Activated CD8-positive, alpha-beta memory T cell treated with anti-CD3 and anti-CD28 coated beads, Interleukin-2, amount 10 ng/mL, durations not matched to agents 7 days and 5 days (primary cell): Measurements from ENCODE around the gene TMEM91. TPM values are rescaled to one million over a fixed set of nuclear protein-coding genes. Genes with fewer than 3 reads are reported as not detected.

ENCODE experiments used
- ATAC-seq: fragments of 150-1000 bp; cut with Tn5 transposase; one replicate; pipeline ENCODE4 v1.10.0; 2021; ENCODE audit warnings: moderate library complexity
- CTCF ChIA-PET: fragments of 350-600 bp; sonication (Branson Sonifier 250); formaldehyde crosslinking; loops from one replicate; lab custom pipeline; 2021; ENCODE audit warnings: antibody characterized with exemption; lab: Charles Lee
- DNase-seq: peaks from one replicate; pipeline ENCODE4 v3.0.0-alpha.2; 2020
- H3K27ac Mint-ChIP-seq: one replicate; pipeline ENCODE4 v1.8.0; 2021; ENCODE audit warnings: mild to moderate bottlenecking, mixed read lengths
- H3K27me3 Mint-ChIP-seq: one replicate; pipeline ENCODE4 v1.8.0; 2021; ENCODE audit warnings: mixed read lengths
- H3K36me3 Mint-ChIP-seq: one replicate; pipeline ENCODE4 v1.8.0; 2021; ENCODE audit warnings: mild to moderate bottlenecking, mixed read lengths
- H3K4me1 Mint-ChIP-seq: one replicate; pipeline ENCODE4 v1.8.0; 2021; ENCODE audit warnings: mixed read lengths
- H3K4me3 Mint-ChIP-seq: one replicate; pipeline ENCODE4 v1.8.0; 2021; ENCODE audit warnings: mild to moderate bottlenecking, moderate library complexity, mixed read lengths
- H3K9me3 Mint-ChIP-seq: one replicate; pipeline ENCODE4 v1.8.0; 2022; ENCODE audit warnings: low read depth, mixed read lengths
- total RNA-seq, 2 experiments: library from RNA; stranded (reverse); gene quantifications; one replicate each; pipeline ENCODE4 v1.2.3, GENCODE V29; 2021

Gene TMEM91
- 1 to 10 TPM; 4.8 to 6.0 TPM for total RNA-seq

- DNase-seq (no peak), ATAC-seq (peak; percentile 47)
- CTCF ChIA-PET = no interaction called here
- H3K4me3 Mint-ChIP-seq = peak within 1 kb of the TSS; percentile 51
- H3K27me3 Mint-ChIP-seq = no peaks in the 10 kb centered on the region
- H3K9me3 Mint-ChIP-seq = no peaks in the 10 kb centered on the region
- H3K27ac Mint-ChIP-seq = no peak within 1 kb of the TSS
- peaks cover 3% of the 10 kb centered on the region for H3K36me3 Mint-ChIP-seq
- H3K4me1 Mint-ChIP-seq = peaks cover 11% of the 10 kb centered on the region
These were observed at the start of gene TMEM91 for GRCh38 chr19:41376241-41376997. TMEM91 (plus strand) TSS chr19:41376533; CDS start chr19:41378310, 1,777 bp downstream.

GRCh38 chr19:41327076-41327575 lies 49.2 kb upstream of the TMEM91 start:
- Mint-ChIP-seq H3K27ac (peak overlapping the region; percentile 88), H3K9me3 (no peaks in the 10 kb centered on the region), H3K36me3 (peaks cover 44% of the 10 kb centered on the region), H3K27me3 (no peaks in the 10 kb centered on the region), H3K4me3 (peak overlapping the region; percentile 65), H3K4me1 (peaks cover 58% of the 10 kb centered on the region)
- CTCF ChIA-PET = interaction anchor here (0.6 to 4.1 kb wide), 11 partner anchors 10 to 1022 kb away, joined by 3 to 37 read pairs (median 7); partner anchors contain the start of genes B9D2, CCDC97 and HNRNPUL1
- ATAC-seq (peak; percentile 9), DNase-seq (peak; percentile 64)

GRCh38 chr19:41327576-41328156 lies 48.7 kb upstream of the TMEM91 start:
- no peaks in the 10 kb centered on the region for H3K27me3 Mint-ChIP-seq
- CTCF ChIA-PET = interaction anchor here (0.6 to 4.1 kb wide), 12 partner anchors 10 to 1022 kb away, joined by 3 to 37 read pairs (median 6); partner anchors contain the start of genes B9D2, CCDC97 and HNRNPUL1
- H3K27ac Mint-ChIP-seq = peak overlapping the region; percentile 91
- peak; percentile 73 for ATAC-seq
- H3K4me3 Mint-ChIP-seq = peak overlapping the region; percentile 67
- no peaks in the 10 kb centered on the region for H3K9me3 Mint-ChIP-seq
- H3K36me3 Mint-ChIP-seq = peaks cover 47% of the 10 kb centered on the region
- H3K4me1 Mint-ChIP-seq = peaks cover 61% of the 10 kb centered on the region
- peak; percentile 90 for DNase-seq

- CTCF ChIA-PET = interaction anchor here (1.0 to 4.1 kb wide), 9 partner anchors 14 to 103 kb away, joined by 3 to 37 read pairs (median 10); partner anchors contain the start of genes B9D2, CCDC97 and HNRNPUL1
- ATAC-seq = peak; percentile 52
- Mint-ChIP-seq H3K9me3 (no peaks in the 10 kb centered on the region), H3K27me3 (no peaks in the 10 kb centered on the region), H3K4me3 (peak overlapping the region; percentile 67), H3K36me3 (peaks cover 46% of the 10 kb centered on the region), H3K27ac (peak overlapping the region; percentile 91), H3K4me1 (peaks cover 62% of the 10 kb centered on the region)
- peak; percentile 83 for DNase-seq
These were observed 48.0 kb upstream of the TMEM91 start for GRCh38 chr19:41328157-41328841.

GRCh38 chr19:41328842-41329225 lies 47.5 kb upstream of the TMEM91 start:
- H3K27ac Mint-ChIP-seq = peak overlapping the region; percentile 91
- ATAC-seq = no peak
- H3K9me3 Mint-ChIP-seq = no peaks in the 10 kb centered on the region
- H3K27me3 Mint-ChIP-seq = no peaks in the 10 kb centered on the region
- H3K4me1 Mint-ChIP-seq = peaks cover 64% of the 10 kb centered on the region
- CTCF ChIA-PET = interaction anchor here (1.0 to 4.1 kb wide), 6 partner anchors 14 to 102 kb away, joined by 3 to 37 read pairs (median 14); partner anchors contain the start of gene CCDC97
- peaks cover 49% of the 10 kb centered on the region for H3K36me3 Mint-ChIP-seq
- peak overlapping the region; percentile 67 for H3K4me3 Mint-ChIP-seq
- DNase-seq = no peak

- CTCF ChIA-PET = no interaction called here
- no peak for ATAC-seq
- Mint-ChIP-seq H3K4me1 (peaks cover 61% of the 10 kb centered on the region), H3K9me3 (no peaks in the 10 kb centered on the region), H3K27me3 (no peaks in the 10 kb centered on the region), H3K27ac (peak overlapping the region; percentile 74), H3K4me3 (no peak overlapping the region), H3K36me3 (peaks cover 51% of the 10 kb centered on the region)
- DNase-seq = no peak
These were observed 45.9 kb upstream of the TMEM91 start for GRCh38 chr19:41330481-41330880.

GRCh38 chr19:41330946-41331678 lies 45.2 kb upstream of the TMEM91 start:
- no peak overlapping the region for H3K4me3 Mint-ChIP-seq
- no peaks in the 10 kb centered on the region for H3K9me3 Mint-ChIP-seq
- peaks cover 62% of the 10 kb centered on the region for H3K4me1 Mint-ChIP-seq
- peak overlapping the region; percentile 61 for H3K27ac Mint-ChIP-seq
- peaks cover 52% of the 10 kb centered on the region for H3K36me3 Mint-ChIP-seq
- DNase-seq (no peak), ATAC-seq (no peak)
- H3K27me3 Mint-ChIP-seq = no peaks in the 10 kb centered on the region
- CTCF ChIA-PET = no interaction called here

GRCh38 chr19:41332000-41332399 lies 44.3 kb upstream of the TMEM91 start:
- CTCF ChIA-PET = interaction anchor here (1.6 kb wide), 1 partner anchor 20 kb away, joined by 4 read pairs; no protein-coding TSS in a partner anchor
- no peak for DNase-seq
- no peaks in the 10 kb centered on the region for H3K9me3 Mint-ChIP-seq
- ATAC-seq = no peak
- H3K36me3 Mint-ChIP-seq = peaks cover 48% of the 10 kb centered on the region
- H3K4me1 Mint-ChIP-seq = peaks cover 55% of the 10 kb centered on the region
- H3K27me3 Mint-ChIP-seq = no peaks in the 10 kb centered on the region
- no peak overlapping the region for H3K4me3 Mint-ChIP-seq
- H3K27ac Mint-ChIP-seq = peak overlapping the region; percentile 22

- DNase-seq = no peak
- H3K27ac Mint-ChIP-seq = no peak overlapping the region
- no peaks in the 10 kb centered on the region for H3K27me3 Mint-ChIP-seq
- no peak for ATAC-seq
- H3K9me3 Mint-ChIP-seq = no peaks in the 10 kb centered on the region
- peaks cover 47% of the 10 kb centered on the region for H3K36me3 Mint-ChIP-seq
- CTCF ChIA-PET = interaction anchor here (1.6 kb wide), 1 partner anchor 19 kb away, joined by 4 read pairs; no protein-coding TSS in a partner anchor
- H3K4me3 Mint-ChIP-seq = no peak overlapping the region
- H3K4me1 Mint-ChIP-seq = peaks cover 53% of the 10 kb centered on the region
These were observed 43.9 kb upstream of the TMEM91 start for GRCh38 chr19:41332468-41332867.

- no peak for DNase-seq
- Mint-ChIP-seq H3K36me3 (peaks cover 44% of the 10 kb centered on the region), H3K27ac (no peak overlapping the region), H3K9me3 (no peaks in the 10 kb centered on the region), H3K27me3 (no peaks in the 10 kb centered on the region), H3K4me3 (no peak overlapping the region), H3K4me1 (peaks cover 44% of the 10 kb centered on the region)
- CTCF ChIA-PET = interaction anchor here (1.0 to 1.2 kb wide), 3 partner anchors 17 to 197 kb away, joined by 3 read pairs; no protein-coding TSS in a partner anchor
- ATAC-seq = no peak
These were observed 41.5 kb upstream of the TMEM91 start for GRCh38 chr19:41334793-41335192.

GRCh38 chr19:41335467-41335866 lies 40.9 kb upstream of the TMEM91 start:
- Mint-ChIP-seq H3K4me3 (no peak overlapping the region), H3K27ac (no peak overlapping the region), H3K9me3 (no peaks in the 10 kb centered on the region), H3K4me1 (peaks cover 42% of the 10 kb centered on the region), H3K27me3 (no peaks in the 10 kb centered on the region), H3K36me3 (peaks cover 44% of the 10 kb centered on the region)
- DNase-seq (no peak), ATAC-seq (no peak)
- CTCF ChIA-PET = interaction anchor here (0.8 to 1.0 kb wide), 2 partner anchors 21 to 96 kb away, joined by 3 read pairs; no protein-coding TSS in a partner anchor

- Mint-ChIP-seq H3K27ac (no peak overlapping the region), H3K9me3 (no peaks in the 10 kb centered on the region), H3K4me1 (peaks cover 52% of the 10 kb centered on the region), H3K4me3 (no peak overlapping the region), H3K36me3 (peaks cover 54% of the 10 kb centered on the region), H3K27me3 (no peaks in the 10 kb centered on the region)
- DNase-seq = no peak
- CTCF ChIA-PET = no interaction called here
- ATAC-seq = no peak
These were observed 36.4 kb upstream of the TMEM91 start for GRCh38 chr19:41339936-41340335.
